LNCAP (cell line): Measurements from ENCODE around the gene SLC6A17.

Experiments
- CTCF ChIP-seq: fragments of 450-650 bp; IDR thresholded peaks from 2 replicates; pipeline ENCODE4 v1.5.1; 2017; ENCODE audit warnings: mild to moderate bottlenecking

Gene SLC6A17

GRCh38 chr1:110218739-110219138 lies 68.4 kb downstream of the SLC6A17 start:
- TF ChIP-seq CTCF, result no peak

- TF ChIP-seq CTCF, result no peak
Observed at GRCh38 chr1:110220324-110220723, 70.0 kb downstream of the SLC6A17 start.

- no peak for TF ChIP-seq CTCF
Observed at GRCh38 chr1:110221119-110221518, 70.8 kb downstream of the SLC6A17 start.

GRCh38 chr1:110223127-110223526 lies 72.8 kb downstream of the SLC6A17 start:
- no peak for TF ChIP-seq CTCF

- no peak for TF ChIP-seq CTCF
Observed at GRCh38 chr1:110223581-110223980, 73.3 kb downstream of the SLC6A17 start.

- no peak for TF ChIP-seq CTCF
Observed at GRCh38 chr1:110224240-110224995, 74.1 kb downstream of the SLC6A17 start.

- no peak for TF ChIP-seq CTCF
Observed at GRCh38 chr1:110225212-110225611, 74.9 kb downstream of the SLC6A17 start.
